Effector memory CD8-positive, alpha-beta T cell (primary cell): Measurements from ENCODE around the gene NMBR.
"Not testable (repeated sequence)": the region's sequence is repeated elsewhere in the genome, so short reads cannot be mapped to it uniquely, and the experiment has no call there.

Experiments used
- ATAC-seq: fragments of 150-1000 bp; cut with Tn5 transposase; replicated peaks from 2 replicates; pipeline ENCODE4 v1.10.0; 2021; ENCODE audit warnings: mild to moderate bottlenecking, moderate library complexity
- DNase-seq, 3 experiments: peaks; one replicate each; pipeline ENCODE4 v3.0.0; 2021
- H3K27ac Mint-ChIP-seq, 2 donors: one replicate each; pipeline ENCODE4 v1.8.0; 2022; ENCODE audit warnings: mild to moderate bottlenecking in 2 of 2, mixed read lengths in 2 of 2, moderate library complexity in 2 of 2
- H3K27me3 Mint-ChIP-seq, 2 donors: one replicate each; pipeline ENCODE4 v1.8.0; 2022; ENCODE audit warnings: mixed read lengths in 2 of 2
- H3K36me3 Mint-ChIP-seq: one replicate; pipeline ENCODE4 v1.8.0; 2022; ENCODE audit warnings: mild to moderate bottlenecking, moderate library complexity, mixed read lengths; ENCODE audit not compliant: insufficient read depth
- H3K4me1 Mint-ChIP-seq, 2 donors: one replicate each; pipeline ENCODE4 v1.8.0; 2022; ENCODE audit warnings: low read depth in 2 of 2, mixed read lengths in 2 of 2
- H3K4me3 Mint-ChIP-seq, 2 donors: one replicate each; pipeline ENCODE4 v1.8.0; 2022; ENCODE audit warnings: mild to moderate bottlenecking in 2 of 2, mixed read lengths in 2 of 2, moderate library complexity in 2 of 2
- H3K9me3 Mint-ChIP-seq, 2 donors: one replicate each; pipeline ENCODE4 v1.8.0; 2022; ENCODE audit warnings: mixed read lengths in 2 of 2

Gene NMBR

DNA sequence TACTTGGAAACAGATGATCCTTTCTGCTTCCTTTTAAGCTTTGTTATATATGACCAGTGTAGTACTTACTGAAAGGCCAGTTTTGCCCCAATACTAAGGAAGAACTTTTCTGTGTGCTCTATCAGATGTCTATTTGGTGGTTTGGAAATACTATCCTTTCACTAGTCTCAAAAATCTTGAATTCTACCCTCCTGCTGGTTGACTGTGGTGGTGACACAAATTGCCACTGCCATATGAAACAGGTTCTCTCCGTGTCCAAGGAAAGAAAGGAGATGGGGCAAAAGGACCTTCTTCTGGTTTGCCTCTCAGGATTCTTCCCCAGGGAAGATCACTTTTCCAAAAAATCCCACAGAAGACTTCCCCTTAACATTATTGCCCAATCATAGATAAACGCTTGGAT is 8.0 kb downstream of the NMBR start:
- no peak overlapping the region for H3K27ac Mint-ChIP-seq
- H3K4me3 Mint-ChIP-seq: no peak overlapping the region
- H3K27me3 Mint-ChIP-seq: peaks cover 15 to 17% of the 10 kb centered on the region in 2 donors
- H3K4me1 Mint-ChIP-seq: no peaks in the 10 kb centered on the region
- H3K9me3 Mint-ChIP-seq: no peaks in the 10 kb centered on the region
- DNase-seq (no peak), ATAC-seq (no peak)
- H3K36me3 Mint-ChIP-seq: no peaks in the 10 kb centered on the region

DNA sequence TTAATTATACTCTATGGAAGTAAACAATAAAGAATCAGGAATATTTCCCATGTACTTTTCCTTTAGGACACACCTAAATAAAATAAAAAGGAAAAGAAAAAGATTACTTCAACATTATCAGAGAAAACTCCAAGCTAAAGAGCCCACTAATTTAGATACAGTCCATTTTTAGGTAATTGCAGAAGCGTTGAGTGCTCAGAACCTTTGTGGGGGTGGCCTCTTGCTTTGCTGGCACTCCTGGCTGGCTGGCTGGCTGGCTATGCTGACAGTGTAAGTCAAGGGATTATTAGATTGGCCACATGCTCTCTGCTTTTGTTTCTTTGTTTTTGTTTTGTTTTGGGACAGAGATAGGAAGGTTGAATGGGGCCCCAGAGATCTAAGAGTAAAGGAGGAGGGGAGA is 14.3 kb downstream of the NMBR start, which contains the start of gene GJE1:
Gene GJE1 (plus strand): TSS at position 301 of the 400 bp plus-strand sequence. CDS start 234 bp downstream, outside the sequence.
- peaks cover 30 to 46% of the 10 kb centered on the region in 2 donors for H3K27me3 Mint-ChIP-seq
- H3K9me3 Mint-ChIP-seq: no peaks in the 10 kb centered on the region
- DNase-seq (no peak), ATAC-seq (no peak)
- H3K27ac Mint-ChIP-seq: no peak within 1 kb of the TSS
- no peaks in the 10 kb centered on the region for H3K4me1 Mint-ChIP-seq
- no peaks in the 10 kb centered on the region for H3K36me3 Mint-ChIP-seq
- no peak within 1 kb of the TSS for H3K4me3 Mint-ChIP-seq

DNA sequence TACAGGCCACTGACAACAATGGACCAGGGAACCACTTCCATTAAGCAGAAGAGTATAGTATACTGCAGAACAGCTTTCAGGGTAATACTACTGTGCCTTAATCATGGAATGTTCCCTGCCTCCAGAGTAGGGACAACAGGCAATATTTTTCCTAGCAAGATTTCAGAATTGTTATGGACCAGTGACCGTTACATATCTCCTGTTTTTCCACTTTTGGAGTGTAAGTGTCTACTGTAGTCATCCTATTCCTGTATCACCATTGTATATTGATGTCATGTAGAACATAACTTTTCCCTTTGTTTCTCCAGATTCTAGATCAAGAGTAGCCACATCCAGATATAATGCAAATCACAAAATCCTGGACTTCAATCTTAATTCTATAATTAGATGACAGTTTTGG is 16.1 kb downstream of the NMBR start:
- no peaks in the 10 kb centered on the region for H3K36me3 Mint-ChIP-seq
- DNase-seq: no peak
- H3K27me3 Mint-ChIP-seq: peaks cover 30 to 60% of the 10 kb centered on the region in 2 donors
- no peak overlapping the region for H3K4me3 Mint-ChIP-seq
- H3K9me3 Mint-ChIP-seq: no peaks in the 10 kb centered on the region
- no peak overlapping the region for H3K27ac Mint-ChIP-seq
- ATAC-seq: no peak
- no peaks in the 10 kb centered on the region for H3K4me1 Mint-ChIP-seq

DNA sequence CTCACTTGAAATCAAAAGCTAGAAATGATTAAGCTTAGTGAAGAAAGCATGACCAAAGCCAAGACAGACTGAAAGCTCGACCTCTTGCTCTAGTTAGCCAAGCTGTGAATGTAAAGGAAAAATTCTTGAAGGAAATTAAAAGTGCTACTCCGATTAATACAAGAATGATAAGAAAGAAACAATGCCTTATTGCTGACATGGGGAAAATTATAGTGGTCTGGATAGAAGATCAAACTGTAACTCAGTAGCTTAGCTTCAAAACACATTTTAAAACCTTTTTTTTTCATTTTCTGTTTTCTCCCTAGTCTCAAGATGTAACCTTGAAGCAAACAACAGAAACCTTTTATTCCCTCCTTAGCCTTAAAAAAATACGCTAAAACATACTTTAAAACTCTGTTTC is 25.6 kb downstream of the NMBR start:
- H3K4me3 Mint-ChIP-seq: no peak overlapping the region
- H3K4me1 Mint-ChIP-seq: no peaks in the 10 kb centered on the region
- DNase-seq (no peak), ATAC-seq (no peak)
- no peak overlapping the region for H3K27ac Mint-ChIP-seq
- H3K36me3 Mint-ChIP-seq: no peaks in the 10 kb centered on the region
- H3K9me3 Mint-ChIP-seq: no peaks in the 10 kb centered on the region
- H3K27me3 Mint-ChIP-seq: peaks cover 16 to 37% of the 10 kb centered on the region in 2 donors

DNA sequence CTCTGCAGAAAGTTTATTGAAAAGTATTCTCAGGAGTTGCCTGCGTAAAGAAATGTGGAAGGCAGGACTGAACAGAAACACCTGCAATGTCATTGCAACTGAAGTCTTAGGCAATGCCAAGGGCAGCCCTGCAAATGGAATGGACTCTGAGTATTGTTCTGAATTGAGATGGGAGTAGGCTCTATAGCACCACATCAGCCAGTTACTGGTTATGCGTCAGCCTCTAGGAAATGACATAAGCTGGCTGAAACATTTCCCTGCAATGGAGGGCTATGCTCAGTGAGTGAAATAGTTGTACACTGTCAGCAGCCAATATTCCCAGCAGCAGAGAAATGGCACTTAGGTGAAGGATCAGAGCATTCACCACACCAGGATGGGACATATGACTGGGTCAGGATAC is 28.0 kb downstream of the NMBR start:
- H3K36me3 Mint-ChIP-seq: no peaks in the 10 kb centered on the region
- H3K4me3 Mint-ChIP-seq: no peak overlapping the region
- ATAC-seq: no peak
- peaks cover 16 to 36% of the 10 kb centered on the region in 2 donors for H3K27me3 Mint-ChIP-seq
- no peaks in the 10 kb centered on the region for H3K4me1 Mint-ChIP-seq
- H3K9me3 Mint-ChIP-seq: no peaks in the 10 kb centered on the region
- no peak overlapping the region for H3K27ac Mint-ChIP-seq
- DNase-seq: no peak

DNA sequence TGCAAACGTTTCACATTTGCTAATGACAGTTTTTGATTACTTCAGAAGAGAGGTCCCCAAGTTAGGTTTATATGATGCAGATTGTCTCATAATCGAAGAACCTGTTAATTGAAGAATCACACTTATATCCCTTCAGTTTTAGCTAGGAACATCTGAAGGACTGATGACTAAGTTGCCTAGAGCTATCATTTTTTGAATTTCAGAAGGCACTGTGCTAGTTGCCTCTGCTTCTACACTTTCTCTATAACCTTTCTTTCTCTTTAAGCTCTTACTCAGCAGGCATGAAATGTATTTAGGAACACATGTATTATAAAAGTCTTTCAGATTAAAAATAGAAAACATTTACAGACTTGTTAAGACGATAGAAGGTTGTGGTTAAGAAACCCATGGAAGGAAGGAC is 28.6 kb downstream of the NMBR start:
- Mint-ChIP-seq H3K27ac (no peak overlapping the region), H3K9me3 (no peaks in the 10 kb centered on the region), H3K27me3 (peaks cover 16 to 36% of the 10 kb centered on the region in 2 donors), H3K4me3 (no peak overlapping the region), H3K4me1 (no peaks in the 10 kb centered on the region), H3K36me3 (no peaks in the 10 kb centered on the region)
- DNase-seq (no peak), ATAC-seq (no peak)

DNA sequence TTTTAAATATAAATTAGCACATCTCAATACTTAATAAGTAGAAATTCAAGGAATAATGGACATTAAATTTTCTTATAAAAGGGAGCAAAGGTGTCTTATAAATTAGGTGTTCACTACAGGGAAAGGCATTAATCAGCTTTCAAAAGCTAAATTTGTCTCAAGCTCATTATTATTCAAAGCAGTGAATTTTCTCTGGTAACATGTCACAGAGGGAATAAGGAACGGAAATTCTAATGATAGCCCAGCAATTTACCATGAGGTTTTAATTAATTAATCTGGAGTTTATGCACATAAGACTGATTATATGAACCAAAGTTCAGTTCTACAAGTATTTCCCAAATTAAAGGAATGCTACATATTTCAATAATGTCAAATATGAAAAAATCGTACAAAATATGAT is 29.6 kb downstream of the NMBR start:
- Mint-ChIP-seq H3K4me1 (no peaks in the 10 kb centered on the region), H3K36me3 (no peaks in the 10 kb centered on the region), H3K9me3 (no peaks in the 10 kb centered on the region), H3K27me3 (peaks cover 16 to 36% of the 10 kb centered on the region in 2 donors), H3K4me3 (no peak overlapping the region), H3K27ac (no peak overlapping the region)
- no peak for ATAC-seq
- DNase-seq: no peak

DNA sequence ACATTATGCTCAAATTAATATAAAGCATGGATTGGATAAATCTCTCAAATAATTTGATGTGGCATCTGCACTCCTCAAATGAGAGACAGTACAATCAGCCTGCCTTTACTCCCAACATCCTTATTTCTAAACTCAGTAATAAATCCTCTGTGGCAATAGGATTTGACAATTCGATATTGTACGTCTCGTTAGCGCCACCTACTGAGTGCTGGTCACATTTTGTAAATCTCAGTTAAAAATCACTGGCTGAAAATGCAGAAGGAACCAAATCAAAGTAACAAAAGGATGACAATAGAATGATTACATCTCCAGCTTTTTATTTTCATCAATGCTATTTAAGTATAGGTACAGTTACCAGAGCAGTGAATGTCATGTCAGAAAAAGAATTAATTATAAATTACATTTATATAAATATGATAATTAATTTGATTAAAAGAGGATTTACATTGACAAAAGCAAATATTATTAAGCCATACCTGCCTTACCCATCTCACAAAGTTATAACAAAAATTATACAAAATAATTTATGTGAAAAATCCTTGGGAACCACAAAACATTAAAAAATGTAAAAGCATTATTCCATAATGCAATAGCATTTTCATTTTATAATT is 34.4 kb downstream of the NMBR start:
- ATAC-seq: peak; percentile 48

DNA sequence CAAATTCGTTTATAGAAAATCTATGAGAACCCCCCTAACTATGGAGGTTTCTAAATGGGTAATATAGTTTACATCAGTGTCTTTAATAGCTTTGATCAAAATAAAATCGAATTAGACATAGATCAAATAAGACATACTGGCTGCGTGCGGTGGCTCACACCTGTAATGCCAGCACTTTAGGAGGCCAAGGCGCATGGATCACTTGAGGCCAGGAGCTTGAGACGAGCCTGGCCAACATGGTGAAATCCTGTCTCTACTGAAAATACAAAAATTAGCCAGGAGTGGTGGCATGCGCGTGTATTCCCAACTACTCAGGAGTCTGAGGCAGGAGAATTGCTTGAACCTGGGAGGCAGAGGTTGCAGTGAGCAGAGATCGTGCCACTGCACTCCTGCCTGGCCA is 36.1 kb downstream of the NMBR start:
- H3K36me3 Mint-ChIP-seq, H3K9me3 Mint-ChIP-seq, H3K4me1 Mint-ChIP-seq, H3K27ac Mint-ChIP-seq, DNase-seq, H3K4me3 Mint-ChIP-seq, ATAC-seq: not testable (repeated sequence)
- peaks cover 0 to 13% of the 10 kb centered on the region in 2 donors for H3K27me3 Mint-ChIP-seq

More for the DNA sequence above, 34.4 kb downstream of the NMBR start:
- Mint-ChIP-seq H3K27me3 (peaks cover 0 to 18% of the 10 kb centered on the region in 2 donors), H3K4me3 (no peak overlapping the region), H3K9me3 (no peaks in the 10 kb centered on the region), H3K36me3 (no peaks in the 10 kb centered on the region), H3K4me1 (no peaks in the 10 kb centered on the region), H3K27ac (no peak overlapping the region)
- peak; percentile 64 to 72 (median 69) for DNase-seq

DNA sequence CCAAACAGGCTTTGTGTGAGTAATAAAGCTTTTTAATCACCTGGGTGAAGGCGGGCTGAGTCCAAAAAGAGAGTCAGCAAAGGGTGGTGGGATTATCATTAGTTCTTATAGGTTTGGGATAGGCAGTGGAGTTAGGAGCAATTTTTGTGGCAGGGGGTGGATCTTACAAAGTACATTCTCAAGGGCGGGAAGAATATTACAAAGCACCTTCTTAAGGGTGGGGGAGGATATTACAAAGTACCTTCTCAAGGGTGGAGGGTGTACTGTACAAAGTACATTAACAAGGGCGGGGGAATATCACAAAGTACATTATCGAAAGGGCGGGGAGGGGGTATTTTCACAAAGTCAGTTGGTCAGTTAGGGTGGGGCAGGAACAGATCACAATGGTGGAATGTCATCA is 42.1 kb downstream of the NMBR start:
- H3K36me3 Mint-ChIP-seq, H3K4me3 Mint-ChIP-seq, H3K27ac Mint-ChIP-seq, H3K9me3 Mint-ChIP-seq, DNase-seq, H3K27me3 Mint-ChIP-seq, H3K4me1 Mint-ChIP-seq, ATAC-seq: not testable (repeated sequence)

DNA sequence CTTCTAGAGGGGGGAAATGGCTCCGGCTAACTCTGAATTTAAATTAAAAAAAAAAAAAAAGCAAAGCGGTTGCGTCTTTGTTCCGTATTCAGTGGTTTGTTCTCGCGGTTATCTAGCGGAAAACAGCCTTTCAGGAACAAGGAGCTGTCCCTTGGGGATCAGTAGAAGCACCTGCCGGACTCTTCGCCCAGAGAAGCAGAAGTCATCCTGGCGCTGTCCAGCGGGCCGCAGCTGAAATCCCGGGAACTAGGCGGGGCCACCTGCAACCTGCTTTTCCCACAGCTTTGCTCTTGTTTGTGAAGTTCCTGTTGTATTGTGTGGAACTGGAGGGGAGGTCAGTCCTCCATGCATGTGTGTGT is 58.1 kb downstream of the NMBR start:
- peaks cover 0 to 3% of the 10 kb centered on the region in 2 donors for H3K4me1 Mint-ChIP-seq
- H3K9me3 Mint-ChIP-seq: no peaks in the 10 kb centered on the region
- no peaks in the 10 kb centered on the region for H3K36me3 Mint-ChIP-seq
- no peak overlapping the region for H3K27ac Mint-ChIP-seq
- peaks cover 4 to 24% of the 10 kb centered on the region in 2 donors for H3K27me3 Mint-ChIP-seq
- H3K4me3 Mint-ChIP-seq: peak overlapping the region in 1 of 2 donors; percentile 17
- no peak for DNase-seq
- no peak for ATAC-seq

DNA sequence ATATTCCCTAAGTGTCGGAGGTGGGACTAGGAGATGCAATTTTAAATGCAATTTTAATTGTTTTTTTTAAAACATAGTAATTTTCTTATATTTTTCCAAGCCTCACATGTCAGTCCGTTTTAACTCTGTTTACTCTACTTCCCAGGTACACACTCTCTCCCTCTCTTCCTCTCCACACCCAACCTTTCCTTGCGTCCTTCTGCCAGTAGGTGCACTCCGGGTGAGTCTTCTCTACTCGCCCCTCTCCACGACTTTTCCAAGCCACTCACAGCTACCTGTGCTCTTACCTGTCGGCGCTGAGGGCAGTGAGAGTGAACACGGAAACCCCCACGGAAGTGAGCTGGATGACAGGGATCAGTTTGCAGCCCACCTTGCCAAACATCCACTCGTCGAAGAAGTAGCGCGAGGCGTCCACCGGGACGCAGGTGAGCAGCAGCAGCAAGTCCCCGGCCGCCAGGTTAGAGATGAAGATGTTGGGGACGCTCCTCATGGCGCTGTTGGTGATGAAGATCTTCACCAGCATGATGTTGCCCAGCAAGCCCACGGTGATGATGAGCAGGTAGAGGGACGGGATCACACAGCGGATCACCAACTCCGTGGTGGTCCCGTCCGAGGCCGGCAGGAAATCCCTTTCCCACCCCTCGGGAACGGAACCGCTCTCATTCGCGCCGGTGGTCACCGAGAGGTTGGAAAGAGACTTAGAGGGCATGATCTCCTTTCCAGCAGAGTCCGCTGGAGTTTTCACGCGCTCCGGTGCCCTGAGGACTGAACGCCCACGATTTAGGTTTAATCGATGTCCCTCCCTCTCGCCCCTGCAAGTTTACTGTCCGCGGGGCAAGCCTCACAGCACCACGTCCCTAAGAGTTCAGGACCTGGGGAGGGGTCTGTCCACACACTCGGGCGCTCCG is 58.7 kb downstream of the NMBR start:
- Mint-ChIP-seq H3K27me3 (peaks cover 4 to 24% of the 10 kb centered on the region in 2 donors), H3K9me3 (no peaks in the 10 kb centered on the region), H3K27ac (no peak overlapping the region), H3K4me3 (peak overlapping the region in 1 of 2 donors; percentile 17), H3K4me1 (peaks cover 0 to 3% of the 10 kb centered on the region in 2 donors), H3K36me3 (no peaks in the 10 kb centered on the region)
- ATAC-seq (no peak), DNase-seq (no peak)

DNA sequence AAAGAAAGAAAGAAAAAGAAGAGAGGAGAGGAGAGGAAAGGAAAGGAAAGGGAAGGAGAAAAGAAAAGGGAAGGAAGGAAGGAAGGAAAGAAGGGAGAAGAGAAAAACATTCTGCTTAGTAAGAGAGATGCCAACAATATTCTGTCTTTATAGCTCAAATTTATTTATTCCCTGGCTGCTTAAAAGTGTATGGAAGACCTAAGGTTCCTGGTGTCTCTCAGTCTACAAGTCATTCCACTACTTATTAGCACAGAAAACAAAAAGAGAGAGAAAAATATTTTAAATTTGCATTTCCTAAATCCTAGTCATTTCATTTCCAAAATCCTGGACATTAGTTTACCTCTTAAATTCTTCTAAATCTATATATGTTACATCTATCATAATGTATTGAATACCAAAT is 67.8 kb downstream of the NMBR start:
- Mint-ChIP-seq H3K27ac (no peak overlapping the region), H3K9me3 (no peaks in the 10 kb centered on the region), H3K27me3 (no peaks in the 10 kb centered on the region), H3K36me3 (no peaks in the 10 kb centered on the region), H3K4me3 (no peak overlapping the region), H3K4me1 (peaks cover 5% of the 10 kb centered on the region in 2 donors)
- DNase-seq: no peak
- ATAC-seq: no peak
